Tibial nerve (tissue), 3 donors: ENCODE measurements around the gene FAM222B.

Source experiments
- POLR2A ChIP-seq, 2 donors: fragments of 450-650 bp; IDR thresholded peaks; one replicate each; pipeline ENCODE4 v1.6.1; 2017; ENCODE audit warnings: antibody characterized with exemption in 2 of 2, mild to moderate bottlenecking in 2 of 2, moderate library complexity in 2 of 2
- TF ChIP-seq, protein P1 (sequence below), 5 experiments: fragments of 200-600 bp in 3 of 5; fragments of 450-650 bp in 2 of 5; sonication (generic) in 3 of 5; IDR thresholded peaks; one replicate each; pipeline ENCODE4 v1.5.1; 2016 to 2019; ENCODE audit warnings: antibody characterized with exemption in 5 of 5, mild to moderate bottlenecking in 3 of 5, moderate library complexity in 2 of 5

DNA sequence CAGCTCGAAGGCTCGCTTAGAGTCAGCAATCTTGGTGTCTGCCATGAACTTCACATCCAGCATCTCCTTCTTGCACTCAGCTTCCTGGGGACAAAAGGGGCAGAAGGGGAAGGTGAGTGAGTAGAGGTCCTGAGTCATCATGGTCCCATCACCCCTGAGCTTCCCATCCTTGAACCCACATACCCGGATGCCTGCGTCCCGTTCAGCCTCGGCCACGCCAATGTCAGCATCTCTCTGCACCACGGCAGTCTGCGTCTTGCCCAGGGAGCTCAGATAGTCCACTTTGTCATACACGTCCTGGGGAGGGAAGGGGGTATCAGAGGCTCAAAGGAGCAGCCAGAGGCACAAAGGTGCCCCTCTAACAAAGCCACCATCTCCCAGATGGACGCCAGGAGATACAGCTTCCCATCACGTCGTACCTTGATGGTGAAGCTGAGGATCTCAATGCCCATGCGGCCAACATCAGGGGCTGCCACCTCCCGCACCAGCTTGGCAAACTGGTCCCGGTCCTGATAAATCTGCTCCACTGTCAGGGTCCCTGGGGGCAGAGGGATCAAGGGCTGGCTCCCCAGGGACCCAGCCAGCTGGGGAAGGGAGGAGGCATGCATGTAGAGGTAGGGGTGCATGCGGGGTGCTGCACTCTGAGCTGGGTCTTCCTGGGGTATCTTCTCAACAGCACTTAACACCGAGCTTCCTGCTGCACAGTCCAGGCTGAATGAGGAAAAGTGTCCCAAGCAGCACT is 39.7 kb upstream of the FAM222B start:
- TF ChIP-seq, protein P1, sequence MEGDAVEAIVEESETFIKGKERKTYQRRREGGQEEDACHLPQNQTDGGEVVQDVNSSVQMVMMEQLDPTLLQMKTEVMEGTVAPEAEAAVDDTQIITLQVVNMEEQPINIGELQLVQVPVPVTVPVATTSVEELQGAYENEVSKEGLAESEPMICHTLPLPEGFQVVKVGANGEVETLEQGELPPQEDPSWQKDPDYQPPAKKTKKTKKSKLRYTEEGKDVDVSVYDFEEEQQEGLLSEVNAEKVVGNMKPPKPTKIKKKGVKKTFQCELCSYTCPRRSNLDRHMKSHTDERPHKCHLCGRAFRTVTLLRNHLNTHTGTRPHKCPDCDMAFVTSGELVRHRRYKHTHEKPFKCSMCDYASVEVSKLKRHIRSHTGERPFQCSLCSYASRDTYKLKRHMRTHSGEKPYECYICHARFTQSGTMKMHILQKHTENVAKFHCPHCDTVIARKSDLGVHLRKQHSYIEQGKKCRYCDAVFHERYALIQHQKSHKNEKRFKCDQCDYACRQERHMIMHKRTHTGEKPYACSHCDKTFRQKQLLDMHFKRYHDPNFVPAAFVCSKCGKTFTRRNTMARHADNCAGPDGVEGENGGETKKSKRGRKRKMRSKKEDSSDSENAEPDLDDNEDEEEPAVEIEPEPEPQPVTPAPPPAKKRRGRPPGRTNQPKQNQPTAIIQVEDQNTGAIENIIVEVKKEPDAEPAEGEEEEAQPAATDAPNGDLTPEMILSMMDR (IDR thresholded peaks at IDR 0.05) = no peak
- TF ChIP-seq POLR2A (IDR thresholded peaks at IDR 0.05) = no peak
